B cell (primary cell): ENCODE measurements around the gene PDHX. TPM values are rescaled to one million over a fixed set of nuclear protein-coding genes. Genes with fewer than 3 reads are reported as not detected.

Source experiments
- ATAC-seq: fragments of 200-7000 bp; cut with Tn5 transposase; one replicate; pipeline ENCODE4 v1.10.0; 2021; ENCODE audit warnings: low read depth, mild to moderate bottlenecking, moderate number of reproducible peaks, moderate library complexity
- CTCF ChIA-PET: fragments of 350-600 bp; sonication (Branson Sonifier 250); formaldehyde crosslinking; loops from one replicate; lab custom pipeline; 2021; ENCODE audit warnings: antibody characterized with exemption, inconsistent platforms; lab: Charles Lee
- POLR2A ChIA-PET: fragments of 350-600 bp; sonication (Branson Sonifier 250); formaldehyde crosslinking; loops from one replicate; lab custom pipeline; 2021; ENCODE audit warnings: antibody characterized with exemption; lab: Charles Lee
- DNase-seq: peaks from one replicate; pipeline ENCODE4 v3.0.0; 2013
- H2AFZ ChIP-seq: 2 replicates; pipeline ENCODE4 v1.6.1; 2012; ENCODE audit warnings: mild to moderate bottlenecking, low read depth, low read length; ENCODE audit not compliant: insufficient read depth, poor library complexity, severe bottlenecking
- H3K27ac ChIP-seq, 2 donors: 1 replicate in 1 of 2; 2 replicates in 1 of 2; pipeline ENCODE4 v1.5.1; 2012 to 2013; ENCODE audit warnings: low read length in 2 of 2, mild to moderate bottlenecking in 2 of 2, moderate library complexity in 1 of 2
- H3K27me3 ChIP-seq, 4 experiments: fragments of 200-600 bp in 1 of 4; sonication (generic) in 1 of 4; replicated peaks in 1 of 4; 1 replicate in 2 of 4; 2 replicates in 2 of 4; pipeline versions ENCODE4 v1.6.1 to v1.7.0; 2013 to 2016; ENCODE audit warnings: low read length in 3 of 4, mild to moderate bottlenecking in 2 of 4, mixed read lengths in 1 of 4, moderate library complexity in 1 of 4; ENCODE audit not compliant: insufficient read depth in 4 of 4, control insufficient read depth in 3 of 4; ENCODE audit errors: control extremely low read depth in 1 of 4
- H3K36me3 ChIP-seq, 2 experiments: replicated peaks in 1 of 2; 1 replicate in 1 of 2; 2 replicates in 1 of 2; pipeline versions ENCODE4 v1.6.1 to v1.7.1; 2013; ENCODE audit warnings: low read length in 1 of 2; ENCODE audit not compliant: insufficient read depth in 2 of 2, control insufficient read depth in 1 of 2; ENCODE audit errors: control extremely low read depth in 1 of 2, extremely low read depth in 1 of 2
- H3K4me1 ChIP-seq, 2 donors: fragments of 200-600 bp in 1 of 2; sonication (generic) in 1 of 2; 1 replicate in 1 of 2; 2 replicates in 1 of 2; pipeline versions ENCODE4 v1.5.1 to v1.6.1; 2013 to 2017; ENCODE audit warnings: low read length in 2 of 2; ENCODE audit not compliant: control insufficient read depth in 2 of 2, insufficient read depth in 2 of 2
- H3K4me2 ChIP-seq: replicated peaks from 2 replicates; pipeline ENCODE3; 2012; ENCODE audit warnings: mild to moderate bottlenecking, low read depth, low read length; ENCODE audit not compliant: poor library complexity, severe bottlenecking
- H3K4me3 ChIP-seq, 5 experiments: fragments of 200-600 bp in 1 of 5; sonication (generic) in 1 of 5; 1 replicate in 3 of 5; 2 replicates in 2 of 5; pipeline versions ENCODE4 v1.5.1 to v1.7.0; 2011 to 2016; ENCODE audit warnings: low read length in 4 of 5, mild to moderate bottlenecking in 4 of 5, low read depth in 2 of 5, control low read depth in 1 of 5, moderate library complexity in 1 of 5; ENCODE audit not compliant: insufficient read depth in 1 of 5; ENCODE audit errors: control extremely low read depth in 1 of 5, extremely low read depth in 1 of 5
- H3K79me2 ChIP-seq: fragments of 200-600 bp; sonication (generic); one replicate; pipeline ENCODE4 v1.6.0; 2016; ENCODE audit warnings: low read length; ENCODE audit not compliant: control insufficient read depth, insufficient read depth
- H3K9ac ChIP-seq: fragments of 200-600 bp; sonication (generic); 2 replicates; pipeline ENCODE4 v1.6.1; 2017; ENCODE audit warnings: mild to moderate bottlenecking, low read length, moderate library complexity
- H3K9me3 ChIP-seq, 3 donors: one replicate each; pipeline versions ENCODE4 v1.6.1 to v1.7.1; 2013; ENCODE audit warnings: low read length in 2 of 3; ENCODE audit not compliant: control insufficient read depth in 2 of 3, insufficient read depth in 1 of 3; ENCODE audit errors: control extremely low read depth in 1 of 3
- H4K20me1 ChIP-seq: 2 replicates; pipeline ENCODE4 v1.6.0; 2012; ENCODE audit warnings: mild to moderate bottlenecking, low read length; ENCODE audit not compliant: insufficient read depth, control insufficient read depth, poor library complexity, severe bottlenecking
- H3K27ac Mint-ChIP-seq: one replicate; pipeline ENCODE4 v1.8.0; 2021; ENCODE audit warnings: mixed read lengths
- H3K27me3 Mint-ChIP-seq: one replicate; pipeline ENCODE4 v1.8.0; 2021; ENCODE audit warnings: mixed read lengths
- H3K4me1 Mint-ChIP-seq: one replicate; pipeline ENCODE4 v1.8.0; 2021; ENCODE audit warnings: mixed read lengths
- H3K4me3 Mint-ChIP-seq: one replicate; pipeline ENCODE4 v1.8.0; 2021; ENCODE audit warnings: mixed read lengths
- H3K9me3 Mint-ChIP-seq: one replicate; pipeline ENCODE4 v1.8.0; 2022; ENCODE audit warnings: mixed read lengths; ENCODE audit not compliant: insufficient read depth
- EZH2 ChIP-seq: IDR thresholded peaks from 2 replicates; pipeline ENCODE4 v1.6.1; 2012; ENCODE audit warnings: borderline replicate concordance, low read depth, mild to moderate bottlenecking, moderate library complexity, low read length; ENCODE audit not compliant: insufficient read depth, poor library complexity, severe bottlenecking
- WGBS: methylation state at CpG from one replicate; pipeline ENCODE4 v1.1.5; 2013; ENCODE audit warnings: missing lambda C conversion rate; ENCODE audit not compliant: insufficient coverage; 5-methylcytosine and 5-hydroxymethylcytosine counted together
- intact Hi-C: fragments of 100-400 bp; cut with micrococcal nuclease; formaldehyde crosslinking; loops from one replicate; pipeline ENCODE4 v1.10.0; 2022
- polyA plus RNA-seq: library from polyadenylated mRNA; depleted of rRNA; stranded (reverse); fragments of >200 nt; gene quantifications from 2 replicates; pipeline ENCODE4 v1.2.3, GENCODE V29; 2012
- total RNA-seq, 2 donors: library from RNA; stranded (reverse); fragments of 120-200 nt in 1 of 2; gene quantifications; 1 replicate in 1 of 2; 2 replicates in 1 of 2; pipeline versions ENCODE4 v1.2.3 to v1.2.4, GENCODE V29; 2013 to 2022
- TF ChIP-seq, protein P1 (sequence below): fragments of 200-600 bp; IDR thresholded peaks from one replicate; pipeline ENCODE4 v1.8.0; 2022; ENCODE audit warnings: antibody characterized with exemption, mild to moderate bottlenecking

PDHX gene
- total and polyA plus RNA-seq, 2 donors (not counting 1 experiment from before 2014, with no cell fraction given), result 6.2 to 35.4 TPM

DNA sequence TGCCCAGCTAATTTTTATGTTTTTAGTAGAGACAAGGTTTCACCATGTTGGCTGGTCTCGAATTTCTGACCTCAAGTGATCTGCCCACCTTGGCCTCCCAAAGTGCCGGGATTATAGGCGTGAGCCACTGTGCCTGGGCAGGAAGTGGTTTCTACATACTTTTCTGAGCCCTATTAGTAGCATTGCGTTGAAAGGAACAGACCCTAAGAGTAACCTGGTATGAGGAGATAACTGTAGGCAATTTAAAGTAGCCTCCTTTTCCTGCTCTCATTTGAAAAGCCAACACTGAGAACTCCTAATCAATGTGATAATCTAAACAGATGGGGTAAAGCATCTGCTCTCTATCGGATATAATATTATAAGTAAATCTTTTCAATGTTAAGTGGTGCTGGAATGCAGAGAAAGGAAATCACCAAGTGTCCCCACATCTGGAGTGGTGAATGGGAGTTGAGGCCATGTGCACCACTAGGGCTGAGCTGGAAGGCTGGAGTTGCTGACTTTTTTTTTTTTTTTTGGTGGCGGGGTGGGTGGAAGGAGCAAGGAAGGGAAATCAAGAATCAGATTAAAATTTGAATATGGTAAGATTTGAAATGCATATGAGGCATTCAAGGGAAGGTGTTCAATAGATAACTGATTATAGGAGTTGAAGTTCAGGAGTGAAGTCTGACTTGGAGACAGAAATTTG is 20.7 kb downstream of the PDHX start:
- DNase-seq (no peak), ATAC-seq (no peak)
- Histone ChIP-seq H4K20me1 (no peaks in the 10 kb centered on the region), H3K27ac (no peak overlapping the region), H3K4me3 (no peak overlapping the region), H3K9ac (no peak overlapping the region), H3K79me2 (peaks cover 6% of the 10 kb centered on the region), H3K36me3 (peaks cover 1 to 15% of the 10 kb centered on the region in 2 experiments), H3K9me3 (no peaks in the 10 kb centered on the region), H3K4me1 (no peaks in the 10 kb centered on the region), H3K4me2 (no peak overlapping the region), H3K27me3 (no peaks in the 10 kb centered on the region), H2AFZ (no peak overlapping the region)
- TF ChIP-seq, protein P1, sequence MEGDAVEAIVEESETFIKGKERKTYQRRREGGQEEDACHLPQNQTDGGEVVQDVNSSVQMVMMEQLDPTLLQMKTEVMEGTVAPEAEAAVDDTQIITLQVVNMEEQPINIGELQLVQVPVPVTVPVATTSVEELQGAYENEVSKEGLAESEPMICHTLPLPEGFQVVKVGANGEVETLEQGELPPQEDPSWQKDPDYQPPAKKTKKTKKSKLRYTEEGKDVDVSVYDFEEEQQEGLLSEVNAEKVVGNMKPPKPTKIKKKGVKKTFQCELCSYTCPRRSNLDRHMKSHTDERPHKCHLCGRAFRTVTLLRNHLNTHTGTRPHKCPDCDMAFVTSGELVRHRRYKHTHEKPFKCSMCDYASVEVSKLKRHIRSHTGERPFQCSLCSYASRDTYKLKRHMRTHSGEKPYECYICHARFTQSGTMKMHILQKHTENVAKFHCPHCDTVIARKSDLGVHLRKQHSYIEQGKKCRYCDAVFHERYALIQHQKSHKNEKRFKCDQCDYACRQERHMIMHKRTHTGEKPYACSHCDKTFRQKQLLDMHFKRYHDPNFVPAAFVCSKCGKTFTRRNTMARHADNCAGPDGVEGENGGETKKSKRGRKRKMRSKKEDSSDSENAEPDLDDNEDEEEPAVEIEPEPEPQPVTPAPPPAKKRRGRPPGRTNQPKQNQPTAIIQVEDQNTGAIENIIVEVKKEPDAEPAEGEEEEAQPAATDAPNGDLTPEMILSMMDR, result no peak
- TF ChIP-seq EZH2, result no peak
- no peak overlapping the region for H3K27ac Mint-ChIP-seq
- no peaks in the 10 kb centered on the region for H3K9me3 Mint-ChIP-seq
- no CpG with 5 or more reads among the region's 6 CpGs for WGBS
- intact Hi-C loops, result no loop called here
- ChIA-PET POLR2A (no interaction called here), CTCF (no interaction called here)
- H3K27me3 Mint-ChIP-seq, result no peaks in the 10 kb centered on the region
- H3K4me1 Mint-ChIP-seq, result peaks cover 13% of the 10 kb centered on the region
- H3K4me3 Mint-ChIP-seq, result no peak overlapping the region

DNA sequence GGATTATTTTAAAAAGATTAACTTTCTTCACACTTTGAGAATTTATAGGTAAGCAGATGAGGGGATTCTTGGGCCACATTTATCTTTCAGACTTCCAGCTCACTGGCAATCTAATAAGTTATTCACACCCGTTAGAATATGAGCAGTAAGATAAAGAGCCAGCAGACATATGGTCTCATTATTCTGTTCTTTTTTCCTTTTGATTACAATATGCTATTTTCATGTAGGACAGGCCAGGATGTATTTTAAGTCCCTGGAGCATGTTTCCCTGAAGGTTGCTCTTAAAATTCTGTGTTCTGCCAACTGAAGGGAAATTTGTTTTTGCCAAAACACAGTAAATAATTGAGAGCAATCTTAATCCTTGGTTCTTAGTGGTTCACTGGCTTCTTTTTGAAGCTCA is 22.2 kb downstream of the PDHX start:
- Mint-ChIP-seq H3K9me3 (no peaks in the 10 kb centered on the region), H3K4me3 (no peak overlapping the region), H3K27me3 (no peaks in the 10 kb centered on the region), H3K4me1 (peaks cover 13% of the 10 kb centered on the region), H3K27ac (no peak overlapping the region)
- WGBS, result no CpG with 5 or more reads among the region's 1 CpG
- no peaks in the 10 kb centered on the region for H4K20me1 ChIP-seq
- CTCF ChIA-PET, result no interaction called here
- H3K4me2 ChIP-seq, result no peak overlapping the region
- H3K9me3 ChIP-seq, result no peaks in the 10 kb centered on the region
- H3K4me3 ChIP-seq, result no peak overlapping the region
- H3K36me3 ChIP-seq, result peaks cover 1 to 3% of the 10 kb centered on the region in 2 experiments
- intact Hi-C loops, result no loop called here
- H3K9ac ChIP-seq, result no peak overlapping the region
- H2AFZ ChIP-seq, result no peak overlapping the region
- no peaks in the 10 kb centered on the region for H3K4me1 ChIP-seq
- no peak overlapping the region for H3K27ac ChIP-seq
- H3K27me3 ChIP-seq, result no peaks in the 10 kb centered on the region
- no peak for ATAC-seq
- TF ChIP-seq, protein P1, result no peak
- TF ChIP-seq EZH2, result no peak
- no peak for DNase-seq
- POLR2A ChIA-PET, result no interaction called here
- H3K79me2 ChIP-seq, result peaks cover 6% of the 10 kb centered on the region
